NOMO-1 treated with DMSO at 0.1 percent for 48 hours (cell line): Measurements from ENCODE around the gene RMC1.
A peak's percentile ranks its signal among the peaks of the same experiment; 100 is the strongest.

Source experiments
- DNase-seq: peaks from one replicate; lab custom pipeline; 2025; ENCODE audit not compliant: unreplicated experiment; lab: John Stamatoyannopoulos, UW

Gene RMC1

DNA sequence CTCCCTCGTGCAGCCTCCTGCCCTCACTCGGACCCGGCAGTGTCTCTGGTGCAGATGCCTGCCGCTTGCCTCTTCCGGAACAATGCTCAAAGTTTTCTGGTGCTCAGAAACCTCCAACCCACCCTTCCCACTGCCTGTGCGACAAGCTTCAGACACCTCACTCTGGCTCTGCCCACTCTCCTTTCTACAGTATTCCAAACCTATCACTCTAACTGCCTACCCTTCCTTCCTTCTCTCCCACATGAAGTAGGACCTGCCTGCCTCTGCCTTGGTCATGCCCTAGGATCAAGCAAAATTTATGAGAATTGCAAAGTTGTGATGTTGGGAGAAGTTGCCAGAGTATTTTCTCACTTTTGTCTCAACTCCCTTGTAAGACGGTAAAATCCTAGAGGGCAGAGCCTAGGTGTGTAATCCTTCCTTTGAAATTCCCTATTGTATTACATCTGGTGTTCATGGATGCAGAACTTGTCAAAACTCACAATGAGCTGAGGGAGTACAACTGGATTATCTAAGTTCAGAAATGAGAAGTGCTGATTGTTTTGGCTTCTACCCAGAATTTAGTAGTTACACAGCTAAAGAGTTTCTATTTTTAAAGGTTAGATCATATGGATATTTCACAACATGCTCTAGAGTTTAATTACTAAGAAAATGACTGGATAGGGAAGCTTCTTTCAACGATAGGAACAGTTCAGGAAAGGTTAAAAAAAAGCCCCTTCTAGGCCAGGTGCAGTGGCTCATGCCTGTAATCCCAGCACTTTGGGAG, 75.8 kb downstream of the RMC1 start:
- DNase-seq = peak; percentile 88

DNA sequence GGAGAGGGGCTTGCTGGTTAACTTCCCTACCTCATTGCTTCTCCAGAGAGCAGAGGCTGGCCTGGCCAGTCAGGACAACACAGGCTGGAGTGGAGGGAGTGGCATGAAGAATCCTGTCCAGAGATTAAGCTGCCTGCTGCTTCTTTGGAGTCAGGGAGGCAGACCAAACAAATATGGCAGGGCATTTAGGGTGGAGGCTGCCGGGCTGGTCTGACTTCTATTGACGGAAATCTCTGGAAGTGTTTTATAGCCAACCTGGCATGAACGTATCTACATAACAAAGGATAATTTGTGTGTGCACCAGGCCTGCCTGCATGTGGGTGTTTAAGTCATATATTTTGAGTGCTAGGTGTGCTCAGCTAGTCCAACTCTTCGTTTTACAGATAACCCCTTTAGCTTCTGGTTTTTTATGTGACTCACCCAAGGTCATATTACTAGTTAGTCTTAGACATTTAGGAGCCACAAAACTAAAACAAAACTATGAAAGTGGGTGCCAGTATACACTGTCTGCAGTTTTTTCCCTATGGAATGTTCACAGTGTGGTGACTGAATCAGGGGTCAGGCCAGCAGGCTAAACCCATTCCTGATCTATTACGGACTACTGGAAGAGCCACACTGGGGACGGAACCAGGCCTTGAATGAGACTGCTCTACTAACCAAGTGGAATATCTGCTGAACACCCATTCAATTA, 77.5 kb downstream of the RMC1 start:
- no peak for DNase-seq
